HL-60 (cell line): ENCODE measurements around the gene GNAS.

ENCODE experiments used
- DNase-seq, 2 experiments: peaks; one replicate each; pipeline ENCODE4 v3.0.0-alpha.2; 2010 to 2020; ENCODE audit warnings: low read depth in 1 of 2, low spot score in 1 of 2
- H3K27ac ChIP-seq: fragments of 250-450 bp; sonication (Bioruptor Pico); replicated peaks from 2 replicates; pipeline ENCODE4 v1.5.1; 2020; ENCODE audit warnings: mild to moderate bottlenecking, moderate library complexity
- H3K27me3 ChIP-seq: fragments of 250-450 bp; sonication (Bioruptor Pico); 2 replicates; pipeline ENCODE4 v1.5.1; 2021; ENCODE audit warnings: mild to moderate bottlenecking, moderate library complexity; ENCODE audit not compliant: insufficient read depth, poor library complexity, severe bottlenecking
- H3K4me3 ChIP-seq: replicated peaks from 2 replicates; pipeline ENCODE4 v1.5.1; 2011; ENCODE audit warnings: mild to moderate bottlenecking, control low read depth, low read length; ENCODE audit not compliant: insufficient read depth
- GABPA ChIP-seq: IDR thresholded peaks from 2 replicates; pipeline ENCODE4 v1.6.1; 2012; ENCODE audit warnings: low read depth
- POLR2AphosphoS5 ChIP-seq: IDR thresholded peaks from 2 replicates; pipeline ENCODE4 v1.6.1; 2012; ENCODE audit warnings: low read depth
- SPI1 ChIP-seq: IDR thresholded peaks from 2 replicates; pipeline ENCODE4 v1.6.1; 2012; ENCODE audit warnings: low read depth, mild to moderate bottlenecking, borderline replicate concordance
- TF ChIP-seq, protein P1 (sequence below): IDR thresholded peaks from one replicate; pipeline ENCODE4 v1.5.1; 2011; ENCODE audit warnings: low read length, control low read depth, inconsistent platforms; ENCODE audit not compliant: insufficient read depth
- TF ChIP-seq, protein P2 (sequence below): IDR thresholded peaks from 2 replicates; pipeline ENCODE4 v1.6.1; 2012; ENCODE audit warnings: low read depth; ENCODE audit not compliant: insufficient replicate concordance

The GNAS gene

DNA sequence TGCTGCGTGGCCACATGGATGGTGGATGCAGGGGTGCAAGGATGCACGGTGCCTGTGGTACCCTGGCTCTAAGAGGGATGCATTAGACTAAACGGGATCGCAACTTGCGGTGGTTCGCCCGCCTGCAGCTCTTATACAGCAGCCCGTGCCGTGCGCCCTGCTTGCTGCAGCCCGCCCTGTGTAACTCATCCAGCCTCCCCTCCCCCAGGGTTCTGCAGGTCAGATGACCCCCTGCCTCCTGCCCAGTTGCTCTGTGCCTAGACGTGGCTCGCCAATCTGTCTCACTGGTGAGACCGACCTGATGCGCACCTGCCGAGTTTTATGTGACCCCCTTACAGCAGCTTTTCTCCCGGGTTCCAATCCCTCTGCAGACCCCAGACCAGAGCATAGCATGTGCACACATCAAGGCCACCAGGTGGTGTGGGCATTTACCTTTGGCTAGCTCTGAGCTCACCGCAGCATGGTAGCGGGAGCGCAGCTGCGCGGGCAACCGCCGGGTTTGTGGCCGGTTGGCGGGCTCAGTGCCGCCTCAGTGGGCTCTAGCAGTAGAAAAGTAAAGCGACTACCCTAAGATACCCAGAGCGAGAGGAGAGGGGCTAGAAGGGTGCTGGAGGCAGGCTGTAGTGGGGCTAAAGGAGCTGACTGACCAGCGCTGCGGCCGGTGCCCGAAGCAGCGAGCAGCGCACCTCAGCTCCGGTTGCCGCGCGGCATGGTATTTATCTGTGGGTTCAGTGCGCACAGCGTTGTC is 1.1 kb upstream of the GNAS start:
- Histone ChIP-seq H3K4me3 (no peak overlapping the region), H3K27ac (no peak overlapping the region), H3K27me3 (peaks cover 30% of the 10 kb centered on the region)
- TF ChIP-seq, protein P1, sequence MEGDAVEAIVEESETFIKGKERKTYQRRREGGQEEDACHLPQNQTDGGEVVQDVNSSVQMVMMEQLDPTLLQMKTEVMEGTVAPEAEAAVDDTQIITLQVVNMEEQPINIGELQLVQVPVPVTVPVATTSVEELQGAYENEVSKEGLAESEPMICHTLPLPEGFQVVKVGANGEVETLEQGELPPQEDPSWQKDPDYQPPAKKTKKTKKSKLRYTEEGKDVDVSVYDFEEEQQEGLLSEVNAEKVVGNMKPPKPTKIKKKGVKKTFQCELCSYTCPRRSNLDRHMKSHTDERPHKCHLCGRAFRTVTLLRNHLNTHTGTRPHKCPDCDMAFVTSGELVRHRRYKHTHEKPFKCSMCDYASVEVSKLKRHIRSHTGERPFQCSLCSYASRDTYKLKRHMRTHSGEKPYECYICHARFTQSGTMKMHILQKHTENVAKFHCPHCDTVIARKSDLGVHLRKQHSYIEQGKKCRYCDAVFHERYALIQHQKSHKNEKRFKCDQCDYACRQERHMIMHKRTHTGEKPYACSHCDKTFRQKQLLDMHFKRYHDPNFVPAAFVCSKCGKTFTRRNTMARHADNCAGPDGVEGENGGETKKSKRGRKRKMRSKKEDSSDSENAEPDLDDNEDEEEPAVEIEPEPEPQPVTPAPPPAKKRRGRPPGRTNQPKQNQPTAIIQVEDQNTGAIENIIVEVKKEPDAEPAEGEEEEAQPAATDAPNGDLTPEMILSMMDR = no peak
- TF ChIP-seq, protein P2, sequence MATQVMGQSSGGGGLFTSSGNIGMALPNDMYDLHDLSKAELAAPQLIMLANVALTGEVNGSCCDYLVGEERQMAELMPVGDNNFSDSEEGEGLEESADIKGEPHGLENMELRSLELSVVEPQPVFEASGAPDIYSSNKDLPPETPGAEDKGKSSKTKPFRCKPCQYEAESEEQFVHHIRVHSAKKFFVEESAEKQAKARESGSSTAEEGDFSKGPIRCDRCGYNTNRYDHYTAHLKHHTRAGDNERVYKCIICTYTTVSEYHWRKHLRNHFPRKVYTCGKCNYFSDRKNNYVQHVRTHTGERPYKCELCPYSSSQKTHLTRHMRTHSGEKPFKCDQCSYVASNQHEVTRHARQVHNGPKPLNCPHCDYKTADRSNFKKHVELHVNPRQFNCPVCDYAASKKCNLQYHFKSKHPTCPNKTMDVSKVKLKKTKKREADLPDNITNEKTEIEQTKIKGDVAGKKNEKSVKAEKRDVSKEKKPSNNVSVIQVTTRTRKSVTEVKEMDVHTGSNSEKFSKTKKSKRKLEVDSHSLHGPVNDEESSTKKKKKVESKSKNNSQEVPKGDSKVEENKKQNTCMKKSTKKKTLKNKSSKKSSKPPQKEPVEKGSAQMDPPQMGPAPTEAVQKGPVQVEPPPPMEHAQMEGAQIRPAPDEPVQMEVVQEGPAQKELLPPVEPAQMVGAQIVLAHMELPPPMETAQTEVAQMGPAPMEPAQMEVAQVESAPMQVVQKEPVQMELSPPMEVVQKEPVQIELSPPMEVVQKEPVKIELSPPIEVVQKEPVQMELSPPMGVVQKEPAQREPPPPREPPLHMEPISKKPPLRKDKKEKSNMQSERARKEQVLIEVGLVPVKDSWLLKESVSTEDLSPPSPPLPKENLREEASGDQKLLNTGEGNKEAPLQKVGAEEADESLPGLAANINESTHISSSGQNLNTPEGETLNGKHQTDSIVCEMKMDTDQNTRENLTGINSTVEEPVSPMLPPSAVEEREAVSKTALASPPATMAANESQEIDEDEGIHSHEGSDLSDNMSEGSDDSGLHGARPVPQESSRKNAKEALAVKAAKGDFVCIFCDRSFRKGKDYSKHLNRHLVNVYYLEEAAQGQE = no peak
- TF ChIP-seq SPI1 = no peak
- TF ChIP-seq POLR2AphosphoS5 = no peak
- no peak for TF ChIP-seq GABPA
- no peak for DNase-seq

DNA sequence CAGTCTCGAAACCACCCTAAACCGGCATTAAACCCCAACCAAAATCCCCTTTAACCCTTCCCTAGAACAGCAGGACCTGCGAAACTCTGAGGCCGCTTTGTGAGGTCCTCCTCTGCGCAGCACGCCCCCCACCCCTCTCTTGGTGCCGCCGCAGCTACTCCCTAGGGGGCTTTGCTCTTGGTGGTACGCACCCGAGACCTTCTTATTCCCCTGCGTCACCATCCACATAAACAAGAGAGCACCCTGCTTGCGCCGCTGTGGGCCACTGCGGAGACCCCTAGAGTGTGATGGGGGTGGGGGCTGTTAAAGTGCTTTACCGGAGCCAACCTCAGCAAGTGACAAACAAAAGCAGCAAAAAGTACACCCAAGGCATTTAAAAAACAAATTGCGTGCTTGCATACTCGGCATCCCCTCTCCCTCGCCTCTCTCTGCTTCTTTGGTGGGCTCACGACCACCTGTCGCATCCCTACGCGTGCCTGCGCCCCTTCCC is 502 bp upstream of the GNAS start:
- H3K27ac ChIP-seq = no peak overlapping the region
- H3K4me3 ChIP-seq = no peak overlapping the region
- no peak for DNase-seq
- TF ChIP-seq, protein P1 = no peak
- TF ChIP-seq SPI1 (no peak), POLR2AphosphoS5 (no peak), GABPA (no peak)
- TF ChIP-seq, protein P2 = no peak
- peaks cover 31% of the 10 kb centered on the region for H3K27me3 ChIP-seq

DNA sequence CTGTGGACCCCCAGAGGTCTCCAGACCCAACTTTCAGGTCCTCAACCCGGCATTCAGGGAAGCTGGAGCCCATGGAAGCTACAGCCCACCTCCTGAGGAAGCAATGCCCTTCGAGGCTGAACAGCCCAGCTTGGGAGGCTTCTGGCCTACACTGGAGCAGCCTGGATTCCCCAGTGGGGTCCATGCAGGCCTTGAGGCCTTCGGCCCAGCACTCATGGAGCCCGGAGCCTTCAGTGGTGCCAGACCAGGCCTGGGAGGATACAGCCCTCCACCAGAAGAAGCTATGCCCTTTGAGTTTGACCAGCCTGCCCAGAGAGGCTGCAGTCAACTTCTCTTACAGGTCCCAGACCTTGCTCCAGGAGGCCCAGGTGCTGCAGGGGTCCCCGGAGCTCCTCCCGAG is 950 bp downstream of the GNAS start:
- DNase-seq = no peak
- Histone ChIP-seq H3K4me3 (no peak overlapping the region), H3K27ac (no peak overlapping the region), H3K27me3 (peaks cover 42% of the 10 kb centered on the region)
- TF ChIP-seq GABPA (no peak), SPI1 (no peak), POLR2AphosphoS5 (no peak)
- TF ChIP-seq, protein P2 = no peak
- TF ChIP-seq, protein P1 = no peak
